ENCODE results near the gene PIK3R6.
A peak's percentile ranks its signal among the peaks of the same experiment; 100 is the strongest.

PIK3R6 gene

DNA sequence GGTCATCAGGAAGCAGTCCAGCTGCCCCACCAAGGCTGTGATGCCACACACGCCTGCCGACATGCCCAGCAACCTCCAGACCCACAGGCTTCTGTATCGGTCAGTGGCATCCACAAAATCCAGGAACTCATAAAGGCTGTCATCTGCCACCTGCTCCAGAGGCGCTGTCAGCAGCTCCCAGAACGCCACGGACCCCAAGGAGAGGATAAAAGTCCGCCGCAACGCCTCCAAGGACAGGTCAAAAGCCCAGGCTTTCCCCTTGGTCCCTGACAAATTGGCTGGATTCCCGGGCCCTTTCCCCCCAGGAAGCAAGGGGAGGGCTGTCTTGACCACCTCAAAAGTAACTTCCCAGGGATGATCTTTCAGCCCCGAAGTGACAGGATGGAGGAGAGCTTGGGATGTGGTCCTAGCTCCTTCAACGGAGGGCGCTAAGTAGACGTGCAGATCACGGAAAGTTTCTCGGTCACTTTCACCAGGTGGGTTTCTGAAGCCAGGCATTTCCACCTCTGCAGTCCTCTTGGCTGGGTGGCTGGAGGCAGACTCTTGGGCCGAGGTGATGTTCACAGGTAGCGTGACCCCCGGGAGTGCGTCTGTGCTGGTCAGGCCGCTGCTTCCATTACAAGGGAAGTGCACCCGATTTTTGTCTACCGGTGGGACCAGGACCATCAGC, 69.2 kb downstream of the PIK3R6 start:
- no peak for DNase-seq (ENCODE audit: low read depth)
- no peak overlapping the region for H3K4me3 ChIP-seq (ENCODE audit: control insufficient read depth, low read depth, low read length)
- TF ChIP-seq, protein P1, sequence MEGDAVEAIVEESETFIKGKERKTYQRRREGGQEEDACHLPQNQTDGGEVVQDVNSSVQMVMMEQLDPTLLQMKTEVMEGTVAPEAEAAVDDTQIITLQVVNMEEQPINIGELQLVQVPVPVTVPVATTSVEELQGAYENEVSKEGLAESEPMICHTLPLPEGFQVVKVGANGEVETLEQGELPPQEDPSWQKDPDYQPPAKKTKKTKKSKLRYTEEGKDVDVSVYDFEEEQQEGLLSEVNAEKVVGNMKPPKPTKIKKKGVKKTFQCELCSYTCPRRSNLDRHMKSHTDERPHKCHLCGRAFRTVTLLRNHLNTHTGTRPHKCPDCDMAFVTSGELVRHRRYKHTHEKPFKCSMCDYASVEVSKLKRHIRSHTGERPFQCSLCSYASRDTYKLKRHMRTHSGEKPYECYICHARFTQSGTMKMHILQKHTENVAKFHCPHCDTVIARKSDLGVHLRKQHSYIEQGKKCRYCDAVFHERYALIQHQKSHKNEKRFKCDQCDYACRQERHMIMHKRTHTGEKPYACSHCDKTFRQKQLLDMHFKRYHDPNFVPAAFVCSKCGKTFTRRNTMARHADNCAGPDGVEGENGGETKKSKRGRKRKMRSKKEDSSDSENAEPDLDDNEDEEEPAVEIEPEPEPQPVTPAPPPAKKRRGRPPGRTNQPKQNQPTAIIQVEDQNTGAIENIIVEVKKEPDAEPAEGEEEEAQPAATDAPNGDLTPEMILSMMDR (conservative IDR thresholded peaks at IDR 0.05; ENCODE audit: control insufficient read depth, insufficient read depth, low read depth, low read length), result no peak

DNA sequence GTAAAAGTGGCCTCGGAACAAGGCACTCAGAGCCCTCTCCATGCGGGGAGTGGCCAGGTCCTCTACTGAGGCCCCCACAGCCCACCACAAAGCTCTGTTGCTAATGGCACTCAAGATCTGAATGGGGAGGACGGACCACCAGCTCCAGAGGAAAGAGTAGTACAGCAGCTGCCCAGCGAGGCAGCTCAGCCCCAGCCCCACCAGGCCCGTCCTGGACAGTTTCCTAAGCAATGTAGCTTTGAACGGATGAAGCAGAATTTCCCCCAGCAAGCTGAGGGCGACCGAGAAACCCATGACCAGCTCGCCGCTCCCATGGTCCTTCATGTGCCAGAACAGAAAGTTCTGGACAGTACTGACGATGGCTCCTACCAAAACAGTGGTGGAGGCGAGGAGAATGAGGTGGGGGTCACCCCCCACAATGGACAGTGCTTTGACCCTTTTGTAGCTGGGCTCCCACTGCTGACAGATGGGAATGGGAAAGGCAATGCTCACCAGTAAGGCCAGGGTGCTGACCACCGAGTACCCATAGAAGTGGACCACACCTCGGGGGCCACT, 69.8 kb downstream of the PIK3R6 start:
- H3K4me3 ChIP-seq (ENCODE audit: control insufficient read depth, low read depth, low read length), result no peak overlapping the region
- DNase-seq (ENCODE audit: low read depth), result no peak
- TF ChIP-seq, protein P1 (conservative IDR thresholded peaks at IDR 0.05; ENCODE audit: control insufficient read depth, insufficient read depth, low read depth, low read length), result no peak

DNA sequence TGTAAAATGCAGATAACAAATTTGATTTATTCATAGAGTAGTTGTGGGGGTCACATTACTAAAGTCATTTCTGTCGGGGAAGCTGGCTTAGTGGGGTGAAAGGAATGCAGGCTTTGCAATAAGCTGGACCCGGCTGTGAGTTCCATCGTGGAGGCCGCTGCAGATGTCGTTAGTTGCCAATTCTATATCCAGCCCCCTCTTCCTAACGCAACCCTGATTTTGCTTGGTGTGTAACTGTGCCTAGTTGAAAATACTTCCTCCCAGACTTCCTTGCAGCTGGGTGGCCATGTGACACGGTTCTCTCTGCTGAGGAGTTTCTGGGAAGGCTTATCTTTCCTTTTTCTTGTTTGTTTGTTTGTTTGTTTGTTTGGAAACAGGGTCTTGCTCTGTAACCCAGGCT, 72.8 kb downstream of the PIK3R6 start:
- TF ChIP-seq, protein P1 (conservative IDR thresholded peaks at IDR 0.05; ENCODE audit: control insufficient read depth, insufficient read depth, low read depth, low read length), result no peak
- no peak overlapping the region for H3K4me3 ChIP-seq (ENCODE audit: control insufficient read depth, low read depth, low read length)
- peak; percentile 8 for DNase-seq (ENCODE audit: low read depth)

DNA sequence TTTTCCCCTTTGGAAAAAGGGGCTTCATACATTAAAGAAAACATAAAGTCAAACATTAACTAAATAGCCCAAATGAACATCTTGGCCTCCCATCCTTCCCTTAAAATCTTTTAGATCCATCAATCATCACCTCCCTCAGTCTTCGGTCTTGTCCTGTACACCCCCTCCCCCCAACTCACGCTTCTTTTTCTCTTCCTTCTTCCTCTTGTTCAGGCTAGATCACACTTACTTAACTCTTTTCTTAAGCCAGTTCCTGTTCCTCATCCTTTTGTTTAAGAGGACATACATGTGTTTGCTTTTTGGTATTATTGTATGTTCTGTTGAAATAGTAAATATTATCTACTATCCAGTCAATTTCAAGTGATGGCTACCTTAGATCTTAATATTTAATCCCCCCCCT, 73.8 kb downstream of the PIK3R6 start:
- TF ChIP-seq, protein P1 (conservative IDR thresholded peaks at IDR 0.05; ENCODE audit: control insufficient read depth, insufficient read depth, low read depth, low read length), result no peak
- DNase-seq (ENCODE audit: low read depth), result no peak
- no peak overlapping the region for H3K4me3 ChIP-seq (ENCODE audit: control insufficient read depth, low read depth, low read length)

DNA sequence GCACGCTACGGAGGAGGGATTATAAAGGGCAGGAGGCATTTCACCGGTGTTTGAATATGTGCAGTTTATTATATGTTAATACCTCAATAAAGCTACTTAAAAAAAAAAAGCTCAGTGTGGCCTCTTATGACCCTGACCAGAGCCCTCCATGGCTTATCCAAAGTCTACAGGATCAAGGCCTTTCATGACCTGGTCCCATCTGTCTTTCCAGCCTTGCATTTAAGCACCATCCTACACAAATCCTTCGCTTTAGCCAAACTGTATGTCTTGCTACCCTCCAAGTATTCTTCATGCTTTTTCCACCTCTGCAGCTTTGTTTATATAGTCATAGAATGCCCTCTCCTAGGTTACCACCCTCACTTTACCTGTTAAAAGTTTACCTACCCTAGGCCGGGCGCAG, 74.8 kb downstream of the PIK3R6 start:
- no peak for DNase-seq (ENCODE audit: low read depth)
- H3K4me3 ChIP-seq (ENCODE audit: control insufficient read depth, low read depth, low read length), result no peak overlapping the region
- TF ChIP-seq, protein P1 (conservative IDR thresholded peaks at IDR 0.05; ENCODE audit: control insufficient read depth, insufficient read depth, low read depth, low read length), result no peak

DNA sequence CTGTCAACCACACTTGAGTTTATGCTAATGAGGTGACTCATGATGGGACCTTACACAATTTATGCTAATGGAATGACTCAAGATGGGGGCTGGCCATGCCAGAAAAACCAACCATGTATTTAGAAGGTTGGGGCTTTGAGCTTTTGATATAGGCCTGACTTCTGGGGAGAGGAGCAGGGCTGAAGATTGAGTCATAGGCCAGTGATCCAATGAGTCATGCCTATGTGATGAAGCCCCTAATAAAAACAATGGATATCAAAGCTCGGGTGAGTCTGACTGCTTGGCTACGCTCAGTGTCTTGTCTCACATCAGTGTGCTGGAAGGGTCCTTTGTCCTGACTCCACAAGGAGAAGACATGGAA, 75.6 kb downstream of the PIK3R6 start:
- DNase-seq (ENCODE audit: low read depth), result peak; percentile 90

More for the DNA sequence above, 75.6 kb downstream of the PIK3R6 start:
- no peak overlapping the region for H3K4me3 ChIP-seq (ENCODE audit: control insufficient read depth, low read depth, low read length)
- TF ChIP-seq, protein P1 (conservative IDR thresholded peaks at IDR 0.05; ENCODE audit: control insufficient read depth, insufficient read depth, low read depth, low read length), result no peak
